Tibial nerve (tissue), 4 donors: Measurements from ENCODE around the gene SNAPC1.

Experiments used
- CTCF ChIP-seq, 5 experiments: fragments of 200-600 bp in 3 of 5; fragments of 450-650 bp in 2 of 5; sonication (generic) in 3 of 5; IDR thresholded peaks; one replicate each; pipeline ENCODE4 v1.5.1; 2016 to 2019; ENCODE audit warnings: antibody characterized with exemption in 5 of 5, mild to moderate bottlenecking in 3 of 5, moderate library complexity in 2 of 5
- EP300 ChIP-seq, 2 donors: sonication (generic); formaldehyde crosslinking; IDR thresholded peaks; one replicate each; pipeline ENCODE4 v1.6.1; 2017; ENCODE audit warnings: antibody characterized with exemption in 2 of 2, mild to moderate bottlenecking in 1 of 2
- POLR2A ChIP-seq, 2 donors: fragments of 450-650 bp; IDR thresholded peaks; one replicate each; pipeline ENCODE4 v1.6.1; 2017; ENCODE audit warnings: antibody characterized with exemption in 2 of 2, mild to moderate bottlenecking in 2 of 2, moderate library complexity in 2 of 2

- TF ChIP-seq CTCF (IDR thresholded peaks at IDR 0.05) (no peak), EP300 (IDR thresholded peaks at IDR 0.05) (no peak), POLR2A (IDR thresholded peaks at IDR 0.05) (no peak)
These were observed 7.7 kb downstream of the SNAPC1 start for GRCh38 chr14:61769893-61770292.
